Left ventricle myocardium inferior (tissue), 1 donor: ENCODE measurements around the gene GRIK5. TPM values are rescaled to one million over a fixed set of nuclear protein-coding genes. Genes with fewer than 3 reads are reported as not detected.

Source experiments
- DNase-seq: peaks from one replicate; pipeline ENCODE4 v3.0.0-alpha.2; 2020
- H3K27ac ChIP-seq: fragments of 200-600 bp; replicated peaks from 2 replicates; pipeline ENCODE4 v1.8.0; 2021
- H3K27me3 ChIP-seq: fragments of 200-600 bp; 2 replicates; pipeline ENCODE4 v1.8.0; 2021; ENCODE audit warnings: low read depth
- H3K36me3 ChIP-seq: fragments of 200-600 bp; 2 replicates; pipeline ENCODE4 v1.8.0; 2021
- H3K4me1 ChIP-seq: fragments of 200-600 bp; 2 replicates; pipeline ENCODE4 v1.8.0; 2021
- H3K4me3 ChIP-seq: fragments of 200-600 bp; 2 replicates; pipeline ENCODE4 v1.8.0; 2021; ENCODE audit warnings: mild to moderate bottlenecking, moderate library complexity
- H3K9me3 ChIP-seq: fragments of 200-600 bp; replicated peaks from 2 replicates; pipeline ENCODE4 v1.8.0; 2021
- intact Hi-C: fragments of 100-400 bp; cut with micrococcal nuclease; formaldehyde crosslinking; loops from one replicate; pipeline ENCODE4 v1.11.0; 2022
- total RNA-seq: library from RNA; stranded (reverse); fragmentation: NEBNext Ultra II Directional; extraction: Animal tissue kit (Norgen Biotek cat#: 25700); gene quantifications from one replicate; pipeline ENCODE4 v1.2.1, GENCODE V29; 2021
- TF ChIP-seq, protein P1 (sequence below): fragments of 200-600 bp; IDR thresholded peaks from 2 replicates; pipeline ENCODE4 v1.8.0; 2021; ENCODE audit warnings: antibody characterized with exemption, mild to moderate bottlenecking, borderline replicate concordance
- donor health status: DM: no; HTN: yes; CAD: no; lungs with severe emphysema.

The GRIK5 gene
- total RNA-seq, 1 donor from 2014 or later, result 2.1 TPM

DNA sequence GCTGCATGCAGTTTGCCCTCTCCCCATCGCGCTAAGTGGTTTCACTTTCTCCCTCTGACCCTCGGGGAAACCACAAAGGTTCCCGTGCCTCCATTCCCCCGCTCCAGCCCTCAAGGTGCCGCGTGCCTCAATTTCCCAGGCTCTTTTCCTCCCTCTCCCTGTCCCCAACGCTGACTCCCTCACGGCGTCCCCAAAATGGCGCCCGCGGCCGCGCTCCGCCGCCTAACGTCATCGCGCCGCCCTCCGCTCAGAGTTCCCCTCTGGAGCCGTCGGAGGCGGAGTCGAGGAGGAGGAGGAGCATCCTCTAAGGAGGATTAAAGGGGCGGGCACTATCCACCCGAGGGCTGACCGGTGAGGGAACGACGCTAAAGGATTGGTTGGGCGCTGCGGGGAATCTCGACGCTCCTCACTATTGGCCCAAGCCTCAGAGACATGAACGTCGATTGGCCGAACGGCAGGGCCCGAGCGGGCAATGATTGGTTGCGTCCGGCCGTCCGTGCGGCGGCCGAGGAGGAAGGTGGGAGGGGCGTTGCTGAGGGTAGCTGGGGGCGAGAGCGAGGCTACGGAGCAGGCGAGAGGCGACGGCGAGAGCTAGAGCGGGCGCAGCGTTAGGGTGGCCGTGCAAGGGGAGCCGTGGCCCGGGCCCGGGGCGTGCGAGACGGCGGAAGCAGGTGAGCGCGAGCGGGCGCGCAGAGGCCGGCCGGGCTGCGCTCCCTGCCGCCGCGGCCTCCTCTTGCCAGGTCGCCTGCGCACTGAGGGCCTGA lies 5.8 kb upstream of the GRIK5 start, which contains the start of gene ZNF574:
TSS of gene ZNF574 (plus strand) at position 551 of the 764 bp plus-strand sequence. CDS start 2,441 bp downstream, outside the sequence.
- Histone ChIP-seq H3K36me3 (peaks cover 24% of the 10 kb centered on the region), H3K27ac (peak within 1 kb of the TSS; percentile 99), H3K4me1 (peaks cover 32% of the 10 kb centered on the region), H3K9me3 (no peaks in the 10 kb centered on the region), H3K27me3 (no peaks in the 10 kb centered on the region), H3K4me3 (peak within 1 kb of the TSS; percentile 95)
- TF ChIP-seq, protein P1, sequence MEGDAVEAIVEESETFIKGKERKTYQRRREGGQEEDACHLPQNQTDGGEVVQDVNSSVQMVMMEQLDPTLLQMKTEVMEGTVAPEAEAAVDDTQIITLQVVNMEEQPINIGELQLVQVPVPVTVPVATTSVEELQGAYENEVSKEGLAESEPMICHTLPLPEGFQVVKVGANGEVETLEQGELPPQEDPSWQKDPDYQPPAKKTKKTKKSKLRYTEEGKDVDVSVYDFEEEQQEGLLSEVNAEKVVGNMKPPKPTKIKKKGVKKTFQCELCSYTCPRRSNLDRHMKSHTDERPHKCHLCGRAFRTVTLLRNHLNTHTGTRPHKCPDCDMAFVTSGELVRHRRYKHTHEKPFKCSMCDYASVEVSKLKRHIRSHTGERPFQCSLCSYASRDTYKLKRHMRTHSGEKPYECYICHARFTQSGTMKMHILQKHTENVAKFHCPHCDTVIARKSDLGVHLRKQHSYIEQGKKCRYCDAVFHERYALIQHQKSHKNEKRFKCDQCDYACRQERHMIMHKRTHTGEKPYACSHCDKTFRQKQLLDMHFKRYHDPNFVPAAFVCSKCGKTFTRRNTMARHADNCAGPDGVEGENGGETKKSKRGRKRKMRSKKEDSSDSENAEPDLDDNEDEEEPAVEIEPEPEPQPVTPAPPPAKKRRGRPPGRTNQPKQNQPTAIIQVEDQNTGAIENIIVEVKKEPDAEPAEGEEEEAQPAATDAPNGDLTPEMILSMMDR, result no peak
- intact Hi-C loops, result no loop called here
- peak; percentile 98 for DNase-seq

- no peaks in the 10 kb centered on the region for H3K27me3 ChIP-seq
- H3K4me3 ChIP-seq, result peak overlapping the region; percentile 95
- TF ChIP-seq, protein P1, result no peak
- DNase-seq, result no peak
- peaks cover 33% of the 10 kb centered on the region for H3K4me1 ChIP-seq
- intact Hi-C loops, result no loop called here
- peak overlapping the region; percentile 99 for H3K27ac ChIP-seq
- no peaks in the 10 kb centered on the region for H3K9me3 ChIP-seq
- peaks cover 19% of the 10 kb centered on the region for H3K36me3 ChIP-seq
These were observed 5.3 kb upstream of the GRIK5 start for GRCh38 chr19:42075364-42075615.

DNA sequence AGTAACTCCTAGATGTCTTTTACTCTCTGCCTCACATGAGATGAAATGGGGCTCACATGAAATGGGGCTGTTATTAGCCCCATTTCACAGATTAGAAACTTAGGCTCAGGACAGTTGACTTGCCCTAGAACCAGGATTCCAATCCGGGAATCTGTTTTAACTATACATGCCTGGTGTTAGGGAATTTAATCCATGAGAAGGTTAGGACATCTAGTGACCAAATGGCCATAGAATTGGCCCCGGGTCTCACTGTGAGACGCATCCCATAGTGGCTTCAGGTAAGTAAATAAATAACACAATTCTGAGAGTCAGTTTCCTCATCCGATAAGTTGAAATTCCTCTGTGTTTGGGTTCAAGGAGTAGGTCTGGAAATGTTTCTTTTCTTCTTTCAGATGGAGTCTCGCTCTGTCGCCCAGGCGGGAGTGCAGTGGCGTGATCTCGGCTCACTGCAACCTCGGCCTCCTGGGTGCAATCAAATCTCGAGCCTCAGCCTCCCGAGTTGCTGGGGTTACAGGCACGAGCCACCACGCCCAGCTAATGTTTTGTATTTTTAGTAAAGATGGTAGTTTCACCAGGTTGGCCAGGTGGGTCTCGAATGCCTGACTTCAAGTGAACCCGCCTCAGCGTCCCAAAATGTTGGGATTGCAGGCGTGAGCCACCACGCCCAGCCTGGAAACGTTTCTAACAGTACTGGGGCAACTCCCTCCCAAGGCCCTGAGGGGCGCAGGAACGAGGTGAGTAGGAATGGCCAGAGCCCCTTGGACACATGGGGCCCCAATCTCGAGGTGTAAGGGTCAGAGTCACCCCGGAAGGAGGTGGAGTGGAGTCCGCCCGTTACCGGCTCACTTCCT lies 4.7 kb upstream of the GRIK5 start:
- Histone ChIP-seq H3K9me3 (no peaks in the 10 kb centered on the region), H3K4me1 (peaks cover 38% of the 10 kb centered on the region), H3K27ac (peak overlapping the region; percentile 99), H3K27me3 (peaks cover 5% of the 10 kb centered on the region), H3K4me3 (peak overlapping the region; percentile 95), H3K36me3 (peaks cover 14% of the 10 kb centered on the region)
- intact Hi-C loops, result no loop called here
- TF ChIP-seq, protein P1, result no peak
- DNase-seq, result no peak

GRCh38 chr19:42071247-42071646 lies 1.2 kb upstream of the GRIK5 start:
- Histone ChIP-seq H3K4me3 (no peak overlapping the region), H3K9me3 (no peaks in the 10 kb centered on the region), H3K27me3 (peaks cover 40% of the 10 kb centered on the region), H3K36me3 (no peaks in the 10 kb centered on the region), H3K27ac (no peak overlapping the region), H3K4me1 (peaks cover 24% of the 10 kb centered on the region)
- intact Hi-C loops, result no loop called here
- TF ChIP-seq, protein P1, result no peak
- no peak for DNase-seq

- DNase-seq, result no peak
- Histone ChIP-seq H3K9me3 (no peaks in the 10 kb centered on the region), H3K27me3 (peaks cover 56% of the 10 kb centered on the region), H3K27ac (no peak overlapping the region), H3K4me1 (peaks cover 12% of the 10 kb centered on the region), H3K4me3 (peak overlapping the region; percentile 59), H3K36me3 (no peaks in the 10 kb centered on the region)
- intact Hi-C loops, result no loop called here
- TF ChIP-seq, protein P1, result no peak
These were observed 1.0 kb downstream of the GRIK5 start for GRCh38 chr19:42068756-42069571.
